T-helper 17 cell (primary cell): ENCODE measurements around the gene PBX2. TPM values are rescaled to one million over a fixed set of nuclear protein-coding genes. Genes with fewer than 3 reads are reported as not detected.

ENCODE experiments used
- ATAC-seq: fragments of 150-1000 bp; cut with Tn5 transposase; 2 replicates; pipeline ENCODE4 v1.10.0; 2021; ENCODE audit warnings: mild to moderate bottlenecking, moderate library complexity
- DNase-seq, 3 donors: peaks; one replicate each; pipeline versions ENCODE4 v3.0.0 to v3.0.0-alpha.2; 2020 to 2021
- H3K9me3 ChIP-seq: one replicate; pipeline ENCODE4 v1.7.0; 2013; ENCODE audit warnings: low read length, mild to moderate bottlenecking; ENCODE audit not compliant: control insufficient read depth, poor library complexity, severe bottlenecking
- H3K27ac Mint-ChIP-seq: one replicate; pipeline ENCODE4 v1.8.0; 2022; ENCODE audit warnings: mild to moderate bottlenecking, moderate library complexity, mixed read lengths
- H3K27me3 Mint-ChIP-seq: one replicate; pipeline ENCODE4 v1.8.0; 2022; ENCODE audit warnings: mixed read lengths
- H3K36me3 Mint-ChIP-seq: one replicate; pipeline ENCODE4 v1.8.0; 2022; ENCODE audit warnings: low read depth, mixed read lengths
- H3K4me1 Mint-ChIP-seq: one replicate; pipeline ENCODE4 v1.8.0; 2022; ENCODE audit warnings: mild to moderate bottlenecking, mixed read lengths
- H3K4me3 Mint-ChIP-seq: one replicate; pipeline ENCODE4 v1.8.0; 2022; ENCODE audit warnings: mild to moderate bottlenecking, moderate library complexity, mixed read lengths
- total RNA-seq, 4 donors: library from RNA in 2 of 4; stranded (reverse) in 2 of 4; gene quantifications; one replicate each; pipeline ENCODE4 v1.2.3 and lab custom pipeline; 2022 to 2026

Gene PBX2, protein sequence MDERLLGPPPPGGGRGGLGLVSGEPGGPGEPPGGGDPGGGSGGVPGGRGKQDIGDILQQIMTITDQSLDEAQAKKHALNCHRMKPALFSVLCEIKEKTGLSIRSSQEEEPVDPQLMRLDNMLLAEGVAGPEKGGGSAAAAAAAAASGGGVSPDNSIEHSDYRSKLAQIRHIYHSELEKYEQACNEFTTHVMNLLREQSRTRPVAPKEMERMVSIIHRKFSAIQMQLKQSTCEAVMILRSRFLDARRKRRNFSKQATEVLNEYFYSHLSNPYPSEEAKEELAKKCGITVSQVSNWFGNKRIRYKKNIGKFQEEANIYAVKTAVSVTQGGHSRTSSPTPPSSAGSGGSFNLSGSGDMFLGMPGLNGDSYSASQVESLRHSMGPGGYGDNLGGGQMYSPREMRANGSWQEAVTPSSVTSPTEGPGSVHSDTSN
- total RNA-seq: 100 to 1,000 TPM; 103 to 110 TPM
- 40.1 to 51.5 reads per million in 2 donors for total RNA-seq (lab: John Stamatoyannopoulos, UW)

DNA sequence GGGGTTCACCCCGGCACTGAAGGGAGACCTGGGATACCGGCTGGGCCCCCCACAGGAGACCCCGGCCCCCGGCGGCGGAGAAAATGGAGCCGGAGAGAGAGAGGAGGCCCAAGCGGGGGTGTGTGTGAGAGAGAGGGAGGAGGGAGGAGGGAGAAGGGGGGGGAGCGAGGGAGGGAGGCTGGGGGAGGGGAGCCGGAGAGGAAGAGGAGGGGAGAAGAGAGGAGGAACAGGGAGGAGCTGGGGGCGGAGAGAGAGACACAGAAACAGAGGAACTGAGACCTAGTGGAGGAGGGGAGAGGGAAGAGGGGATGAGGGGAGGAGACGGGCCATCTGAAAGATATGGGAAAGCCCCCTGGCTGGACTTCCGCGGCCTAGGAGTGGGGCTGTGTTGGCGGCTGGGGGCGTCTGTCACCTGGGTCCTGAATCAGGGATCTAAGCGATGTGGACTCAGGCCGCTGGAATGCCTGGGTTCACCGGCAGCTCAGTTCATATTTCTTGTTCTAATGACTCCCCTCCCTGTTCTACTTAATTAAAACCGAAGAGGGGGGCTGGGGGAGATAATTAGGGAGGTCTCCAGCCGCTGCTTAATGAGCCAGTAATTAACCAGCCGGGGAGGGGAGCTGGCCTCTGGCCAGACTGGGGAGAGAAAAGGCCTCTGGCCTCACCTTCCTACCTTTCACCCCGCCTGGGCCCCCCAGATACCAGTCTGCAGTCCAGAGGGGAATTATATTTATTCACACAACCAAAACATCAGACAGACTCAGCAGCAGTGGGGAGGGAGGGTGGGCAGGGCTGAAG lies at the start of gene PBX2:
Gene PBX2 (minus strand): TSS at position 149 of the 798 bp plus-strand sequence. CDS start 287 bp downstream, outside the sequence.
- DNase-seq: peak; percentile 47 to 73 (median 65)
- ATAC-seq: peak; percentile 63
- Mint-ChIP-seq H3K27ac (peak within 1 kb of the TSS; percentile 98), H3K4me3 (peak within 1 kb of the TSS; percentile 99), H3K4me1 (peaks cover 65% of the 10 kb centered on the region), H3K27me3 (no peaks in the 10 kb centered on the region), H3K36me3 (peaks cover 20% of the 10 kb centered on the region)
- H3K9me3 ChIP-seq: no peaks in the 10 kb centered on the region

DNA sequence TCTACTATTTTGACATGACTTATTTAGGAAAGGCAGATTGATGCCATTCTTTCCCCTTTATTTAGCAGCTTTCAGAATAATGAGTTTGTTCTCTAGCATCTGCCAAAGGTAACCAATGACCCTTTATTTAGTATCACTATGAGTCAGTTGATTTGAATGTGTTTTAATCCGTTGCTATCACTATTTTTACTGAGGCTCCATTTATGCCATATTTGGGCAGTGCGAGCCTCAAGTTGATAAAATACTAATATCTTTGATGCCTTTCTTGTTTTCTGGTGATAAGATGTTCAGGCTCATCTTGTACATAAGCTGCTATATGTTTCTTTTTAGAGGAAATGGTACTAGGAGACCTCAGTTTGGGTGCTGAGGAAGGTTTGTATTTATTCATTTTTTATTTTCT lies 49.5 kb upstream of the PBX2 start:
- H3K27me3 Mint-ChIP-seq: no peaks in the 10 kb centered on the region

DNA sequence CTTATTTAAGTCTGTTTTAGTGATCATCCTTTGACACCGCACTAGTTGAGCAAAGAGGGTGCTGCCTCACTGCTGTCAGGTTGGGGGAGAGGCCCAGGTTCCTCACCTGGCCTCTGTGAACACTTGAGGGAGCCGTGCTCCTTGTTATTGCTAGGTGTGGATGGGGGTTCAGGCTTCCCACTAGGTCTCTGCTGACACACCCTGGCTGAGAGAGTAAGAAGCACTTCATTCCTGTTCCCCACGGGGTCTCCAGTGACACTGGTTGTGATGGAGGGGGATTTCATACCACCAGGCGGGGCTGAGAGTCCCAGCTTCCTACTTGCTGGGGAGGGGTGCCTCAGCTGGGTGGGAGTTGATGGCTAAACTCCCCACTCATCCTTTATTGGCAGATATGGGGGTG lies 44.9 kb upstream of the PBX2 start:
- Mint-ChIP-seq H3K27ac (no peak overlapping the region), H3K27me3 (no peaks in the 10 kb centered on the region), H3K4me3 (no peak overlapping the region), H3K36me3 (peaks cover 2% of the 10 kb centered on the region), H3K4me1 (peaks cover 2% of the 10 kb centered on the region)
- DNase-seq (no peak), ATAC-seq (no peak)
- H3K9me3 ChIP-seq: no peaks in the 10 kb centered on the region

More for the DNA sequence above, 49.5 kb upstream of the PBX2 start:
- no peak overlapping the region for H3K4me3 Mint-ChIP-seq
- no peak for DNase-seq
- H3K27ac Mint-ChIP-seq: no peak overlapping the region
- no peaks in the 10 kb centered on the region for H3K9me3 ChIP-seq
- no peak for ATAC-seq
- H3K36me3 Mint-ChIP-seq: peaks cover 4% of the 10 kb centered on the region
- peaks cover 6% of the 10 kb centered on the region for H3K4me1 Mint-ChIP-seq

DNA sequence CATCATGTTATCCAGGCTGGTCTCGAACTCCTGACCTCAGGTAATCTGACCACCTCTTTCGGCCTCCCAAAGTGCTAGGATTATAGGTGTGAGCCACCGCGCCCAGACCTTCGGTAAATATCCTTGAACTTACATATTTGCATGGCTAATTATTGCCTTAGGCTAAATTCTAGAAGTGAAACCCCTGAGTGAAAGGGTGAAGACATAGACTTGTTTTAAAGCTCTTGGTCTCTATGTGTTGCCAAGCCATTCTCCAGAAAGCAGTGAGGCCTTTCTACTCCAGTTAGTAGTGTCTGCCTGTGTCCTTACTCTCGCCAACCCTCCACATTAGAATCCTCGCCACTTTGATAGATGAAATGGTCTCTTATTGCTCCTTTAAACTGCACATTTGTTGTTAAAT lies 36.4 kb upstream of the PBX2 start:
- peaks cover 3% of the 10 kb centered on the region for H3K36me3 Mint-ChIP-seq
- no peaks in the 10 kb centered on the region for H3K27me3 Mint-ChIP-seq
- H3K9me3 ChIP-seq: no peaks in the 10 kb centered on the region
- no peak overlapping the region for H3K4me3 Mint-ChIP-seq
- ATAC-seq: no peak
- no peak overlapping the region for H3K27ac Mint-ChIP-seq
- H3K4me1 Mint-ChIP-seq: peaks cover 5% of the 10 kb centered on the region
- DNase-seq: no peak

DNA sequence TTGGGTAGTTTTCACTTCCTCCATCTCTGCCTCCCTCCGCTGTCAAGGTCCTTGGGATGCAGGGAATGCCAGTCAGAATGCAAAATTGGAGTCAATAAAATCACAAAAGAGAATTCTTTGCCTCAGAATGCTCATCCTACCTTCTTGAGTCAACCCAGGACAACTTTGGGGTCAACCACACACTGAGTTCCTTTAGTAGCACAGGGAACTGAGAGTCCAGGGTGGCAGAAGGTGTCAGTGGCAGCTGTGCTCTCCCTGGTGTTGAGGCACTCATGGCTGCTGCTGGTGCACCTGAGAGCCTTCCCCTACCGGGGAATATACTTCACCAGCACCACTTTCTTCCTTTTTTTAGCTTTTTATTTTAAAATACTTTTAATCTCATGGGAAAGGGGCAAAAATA lies 34.7 kb upstream of the PBX2 start:
- H3K9me3 ChIP-seq: no peaks in the 10 kb centered on the region
- DNase-seq: no peak
- no peak for ATAC-seq
- Mint-ChIP-seq H3K36me3 (peaks cover 3% of the 10 kb centered on the region), H3K4me3 (no peak overlapping the region), H3K27ac (peak overlapping the region; percentile 27), H3K4me1 (peaks cover 5% of the 10 kb centered on the region), H3K27me3 (peaks cover 4% of the 10 kb centered on the region)

DNA sequence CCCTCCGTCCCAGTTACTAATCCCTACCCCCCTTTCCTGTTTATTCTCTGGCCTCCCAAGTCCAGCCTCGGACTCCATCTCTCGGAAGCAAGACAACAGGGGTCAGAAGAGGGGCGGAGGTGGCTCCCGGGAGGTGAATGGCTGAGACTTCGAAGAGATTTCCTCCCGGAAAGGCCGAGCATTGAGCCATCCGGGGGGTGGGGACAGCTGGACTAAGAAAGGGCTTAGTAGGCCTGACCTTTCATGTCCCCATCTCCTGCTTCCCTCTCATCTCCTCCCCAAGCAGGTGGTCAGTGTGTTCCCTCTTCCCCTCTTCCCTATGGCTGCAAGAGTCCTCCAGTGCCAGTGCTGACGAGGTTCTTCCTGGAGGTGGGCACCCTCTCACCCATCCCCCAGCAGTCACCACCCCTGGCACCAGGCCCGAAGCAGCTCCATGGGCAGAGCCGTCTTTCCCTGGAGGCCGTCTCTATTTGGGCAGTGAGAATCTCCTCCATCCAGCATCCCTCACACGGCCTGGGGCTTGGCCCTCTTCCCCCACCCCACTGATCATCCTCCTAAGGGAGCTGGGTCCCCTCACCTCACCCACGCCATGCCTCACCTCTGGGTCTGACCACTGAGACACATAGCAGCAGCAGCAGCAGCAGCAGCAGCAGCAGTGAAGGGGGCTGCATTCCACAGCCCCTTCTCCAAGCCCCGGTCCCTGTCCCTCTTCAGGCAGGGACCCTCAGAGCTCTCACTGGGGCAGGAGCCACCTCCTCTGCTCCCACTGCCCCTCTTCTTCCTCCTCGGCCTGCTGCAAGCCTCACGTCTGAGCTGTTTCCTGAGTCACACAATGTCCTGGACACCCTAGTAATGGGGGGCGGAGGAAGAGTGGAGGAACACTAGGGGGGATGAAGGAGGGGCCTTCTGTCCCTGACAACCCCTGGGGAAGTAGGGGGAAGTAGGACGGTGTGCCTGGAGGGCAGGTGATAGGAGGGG lies 33.5 kb upstream of the PBX2 start, which contains the start of gene NOTCH4:
Gene NOTCH4 (minus strand): TSS at position 810 of the 978 bp plus-strand sequence. CDS start 139 bp downstream, at position 671.
- Mint-ChIP-seq H3K27ac (peak within 1 kb of the TSS; percentile 60), H3K4me3 (no peak within 1 kb of the TSS), H3K36me3 (no peaks in the 10 kb centered on the region), H3K27me3 (peaks cover 9% of the 10 kb centered on the region), H3K4me1 (peaks cover 5% of the 10 kb centered on the region)
- no peaks in the 10 kb centered on the region for H3K9me3 ChIP-seq
- DNase-seq (no peak), ATAC-seq (no peak)

DNA sequence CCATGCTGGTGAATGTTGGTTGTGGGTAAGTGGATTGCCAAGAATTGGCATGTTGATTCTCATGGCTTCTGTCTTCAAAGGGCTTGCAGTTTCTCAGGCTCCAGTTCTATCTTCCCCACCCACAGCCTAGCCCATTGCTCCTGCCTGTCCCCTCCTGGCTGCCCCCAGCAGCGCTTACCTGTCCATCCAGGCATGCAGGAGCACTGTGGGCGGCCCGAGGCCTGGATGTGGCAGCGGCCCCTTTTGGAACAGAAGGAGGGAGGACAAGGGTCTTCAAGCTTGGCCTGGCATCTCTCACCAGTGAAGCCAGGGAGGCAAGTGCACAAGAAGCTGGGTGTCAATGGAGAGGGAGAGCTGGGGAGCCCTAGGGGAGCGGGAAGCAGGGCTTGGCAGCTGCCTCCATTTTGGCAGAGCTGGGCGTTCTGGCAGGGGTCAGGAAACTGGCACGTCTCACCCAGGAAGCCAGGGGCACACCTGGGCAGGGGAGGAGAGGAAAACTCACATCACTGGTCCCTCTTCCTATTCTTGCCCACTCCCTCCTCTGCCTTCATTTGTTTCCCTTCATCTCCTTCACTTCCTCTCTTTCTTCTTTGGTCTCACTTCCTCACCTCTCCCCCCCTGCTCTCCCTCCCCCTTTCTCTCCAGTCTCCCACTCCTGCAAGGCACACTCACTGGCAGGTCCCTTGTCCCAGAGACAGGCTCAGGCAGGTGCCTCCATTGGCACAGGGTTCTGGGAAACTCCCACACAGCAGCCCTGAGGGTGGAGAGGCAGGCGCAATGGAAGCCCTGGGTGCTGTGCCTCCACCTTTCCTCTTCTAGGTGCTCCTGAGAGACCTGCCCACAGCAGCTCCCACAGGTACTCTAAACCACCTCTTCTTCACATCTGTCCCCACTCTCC lies 32.6 kb upstream of the PBX2 start:
- Mint-ChIP-seq H3K27ac (peak overlapping the region; percentile 60), H3K4me3 (no peak overlapping the region), H3K36me3 (peaks cover 1% of the 10 kb centered on the region), H3K4me1 (peaks cover 5% of the 10 kb centered on the region), H3K27me3 (peaks cover 9% of the 10 kb centered on the region)
- no peak for ATAC-seq
- no peaks in the 10 kb centered on the region for H3K9me3 ChIP-seq
- DNase-seq: no peak

DNA sequence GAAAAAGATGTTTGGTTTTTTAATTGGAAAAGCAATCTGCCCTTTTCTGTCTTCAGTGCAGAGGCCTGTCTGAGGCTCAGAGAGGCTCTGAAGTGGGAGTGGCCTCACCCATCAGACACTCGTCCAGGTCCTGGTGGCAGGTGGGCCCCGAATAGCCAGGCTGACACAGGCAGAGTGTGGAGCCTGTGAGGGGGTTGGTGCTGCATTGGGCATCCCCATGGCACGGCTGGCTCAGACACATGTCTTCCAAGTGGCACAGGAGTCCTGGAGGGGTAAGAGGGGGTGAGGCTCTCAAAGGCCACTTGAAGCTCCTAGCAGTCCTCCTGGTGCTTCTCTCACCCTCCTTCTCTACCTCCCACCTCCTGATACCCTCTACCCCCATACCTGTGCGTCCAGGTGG lies 30.0 kb upstream of the PBX2 start:
- DNase-seq: no peak
- no peak for ATAC-seq
- Mint-ChIP-seq H3K4me3 (no peak overlapping the region), H3K27ac (no peak overlapping the region), H3K27me3 (peaks cover 9% of the 10 kb centered on the region), H3K4me1 (peaks cover 7% of the 10 kb centered on the region), H3K36me3 (peaks cover 2% of the 10 kb centered on the region)
- H3K9me3 ChIP-seq: no peaks in the 10 kb centered on the region

DNA sequence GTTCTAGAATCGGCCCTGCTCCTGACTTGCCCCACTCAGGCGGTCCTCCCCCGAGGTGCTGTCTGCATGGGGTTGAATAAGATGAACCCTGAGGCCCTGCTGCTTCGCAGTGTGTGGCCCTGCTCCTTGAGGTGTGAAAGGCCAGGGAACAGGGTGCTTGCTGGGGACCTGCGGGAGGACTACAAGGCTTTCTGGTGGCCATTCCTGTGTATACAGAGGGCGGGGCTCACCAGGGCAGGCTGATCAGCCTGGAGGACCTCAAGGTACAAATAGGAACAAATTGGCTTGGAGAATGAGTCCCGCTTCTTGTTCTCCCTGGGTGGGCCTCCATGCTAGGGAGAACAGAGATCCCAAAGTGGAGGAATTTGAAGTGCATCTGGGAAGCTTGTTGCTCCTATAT lies 28.2 kb upstream of the PBX2 start:
- H3K4me1 Mint-ChIP-seq: peaks cover 9% of the 10 kb centered on the region
- peaks cover 9% of the 10 kb centered on the region for H3K27me3 Mint-ChIP-seq

DNA sequence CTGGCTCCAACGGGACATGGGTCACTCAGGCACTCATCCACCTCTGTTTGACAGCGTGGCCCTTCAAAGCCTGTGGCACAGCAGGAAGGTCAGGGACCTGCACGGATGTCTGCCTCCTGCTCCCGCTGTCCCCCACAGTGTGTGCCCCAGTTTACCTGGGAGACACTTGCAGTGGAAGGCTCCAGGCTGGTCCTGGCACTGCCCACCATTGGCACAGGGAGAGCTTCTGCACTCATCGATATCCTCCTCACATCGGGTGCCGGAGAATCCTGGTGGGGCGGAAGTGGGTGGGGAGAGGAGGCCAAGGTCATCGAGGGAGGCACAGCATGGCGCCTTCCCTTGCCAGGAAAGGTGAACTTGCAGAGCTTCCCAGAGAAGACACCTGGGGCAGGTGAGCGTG lies 27.0 kb upstream of the PBX2 start:
- Mint-ChIP-seq H3K4me3 (no peak overlapping the region), H3K27ac (no peak overlapping the region), H3K4me1 (peaks cover 5% of the 10 kb centered on the region), H3K36me3 (peaks cover 2% of the 10 kb centered on the region), H3K27me3 (peaks cover 9% of the 10 kb centered on the region)
- DNase-seq: no peak
- ATAC-seq: no peak
- H3K9me3 ChIP-seq: no peaks in the 10 kb centered on the region

More for the DNA sequence above, 28.2 kb upstream of the PBX2 start:
- H3K27ac Mint-ChIP-seq: no peak overlapping the region
- peaks cover 2% of the 10 kb centered on the region for H3K36me3 Mint-ChIP-seq
- DNase-seq: no peak
- no peaks in the 10 kb centered on the region for H3K9me3 ChIP-seq
- H3K4me3 Mint-ChIP-seq: no peak overlapping the region
- no peak for ATAC-seq

DNA sequence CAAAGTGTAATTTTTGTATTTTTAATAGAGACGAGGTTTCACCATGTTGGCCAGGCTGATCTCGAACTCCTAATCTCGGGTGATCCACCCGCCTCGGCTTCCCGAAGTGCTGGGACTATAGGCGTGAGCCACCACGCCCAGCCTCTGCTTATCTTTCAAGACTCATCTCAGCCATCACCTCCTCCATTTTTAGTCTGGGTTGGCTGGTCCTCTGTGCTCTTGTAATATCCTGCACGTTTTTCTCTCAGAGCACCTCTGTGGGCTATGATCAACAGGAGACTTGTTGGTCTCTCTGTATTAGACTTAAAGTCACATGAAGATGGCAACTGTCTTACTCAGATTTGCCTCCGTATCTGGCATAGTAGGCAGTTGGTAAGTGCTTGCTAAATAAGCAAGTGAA lies 26.3 kb upstream of the PBX2 start:
- peaks cover 7% of the 10 kb centered on the region for H3K4me1 Mint-ChIP-seq
- no peaks in the 10 kb centered on the region for H3K9me3 ChIP-seq
- H3K27ac Mint-ChIP-seq: no peak overlapping the region
- peaks cover 2% of the 10 kb centered on the region for H3K36me3 Mint-ChIP-seq
- H3K27me3 Mint-ChIP-seq: peaks cover 9% of the 10 kb centered on the region
- DNase-seq: no peak
- H3K4me3 Mint-ChIP-seq: no peak overlapping the region
- ATAC-seq: no peak

DNA sequence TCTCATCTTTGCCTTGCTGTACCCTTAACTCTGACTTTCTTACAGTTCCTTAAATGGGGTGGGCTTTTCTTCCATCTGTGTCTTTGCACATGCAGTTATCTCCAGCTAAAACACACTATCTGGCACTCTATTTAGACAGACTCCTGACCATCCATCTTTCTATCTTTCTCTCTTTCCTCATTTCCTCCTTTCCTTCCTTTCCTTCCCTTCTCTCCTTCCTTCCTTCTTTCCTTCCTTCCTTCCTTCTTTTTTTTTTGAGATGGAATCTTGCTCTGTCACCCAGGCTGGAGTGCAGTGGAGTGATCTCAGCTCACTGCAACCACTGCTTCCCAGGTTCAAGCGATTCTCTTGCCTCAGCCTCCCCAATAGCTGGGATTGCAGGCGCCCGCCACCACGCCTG lies 25.6 kb upstream of the PBX2 start:
- peaks cover 9% of the 10 kb centered on the region for H3K27me3 Mint-ChIP-seq
- H3K27ac Mint-ChIP-seq: no peak overlapping the region
- H3K9me3 ChIP-seq: no peaks in the 10 kb centered on the region
- H3K36me3 Mint-ChIP-seq: peaks cover 2% of the 10 kb centered on the region
- no peak for DNase-seq
- no peak for ATAC-seq
- no peak overlapping the region for H3K4me3 Mint-ChIP-seq
- peaks cover 7% of the 10 kb centered on the region for H3K4me1 Mint-ChIP-seq
